ENCODE results near the gene KPNA6. TPM values are rescaled to one million over a fixed set of nuclear protein-coding genes. Genes with fewer than 3 reads are reported as not detected.

Gene KPNA6
- polyA plus RNA-seq, 1 donor (not counting 4 experiments of a cell fraction or from before 2014, with no cell fraction given) = 42.6 TPM

GRCh38 chr1:32104127-32104526, 3.7 kb upstream of the KPNA6 start:
- Histone ChIP-seq H3K4me3 (ENCODE audit: control insufficient read depth in 2 of 3, extremely low read depth in 1 of 3, insufficient read depth in 2 of 3, low read depth in 1 of 3, low read length in 3 of 3) (no peak overlapping the region), H3K27ac (ENCODE audit: control insufficient read depth, insufficient read depth, low read length) (no peak overlapping the region), H3K9me1 (ENCODE audit: control insufficient read depth, extremely low read depth, insufficient read depth, low read length) (no peaks in the 10 kb centered on the region), H3K36me3 (ENCODE audit: control insufficient read depth in 2 of 2, extremely low read depth in 1 of 2, insufficient read depth in 2 of 2, low read length in 2 of 2) (peaks cover 5 to 7% of the 10 kb centered on the region in 2 experiments), H2AFZ (ENCODE audit: control insufficient read depth, low read length) (no peak overlapping the region), H3K4me1 (ENCODE audit: control insufficient read depth, extremely low read depth, insufficient read depth, low read length) (peaks cover 10% of the 10 kb centered on the region), H3K27me3 (ENCODE audit: control insufficient read depth, extremely low read depth, insufficient read depth, low read length) (no peaks in the 10 kb centered on the region), H3K79me2 (ENCODE audit: control insufficient read depth, insufficient read depth, low read length) (peaks cover 12% of the 10 kb centered on the region), H3K9me3 (ENCODE audit: control insufficient read depth, low read depth, low read length) (no peaks in the 10 kb centered on the region), H3K9ac (ENCODE audit: control insufficient read depth, extremely low read depth, insufficient read depth, low read length) (no peak overlapping the region), H4K20me1 (ENCODE audit: control insufficient read depth, extremely low read depth, insufficient read depth, low read length) (no peaks in the 10 kb centered on the region), H3K4me2 (ENCODE audit: control insufficient read depth, extremely low read depth, insufficient read depth, low read depth, low read length) (no peak overlapping the region)
- TF ChIP-seq EZH2 (IDR thresholded peaks at IDR 0.05; ENCODE audit: low read length) (no peak), CTCF (optimal IDR thresholded peaks at IDR 0.05 in 1 of 3, IDR thresholded peaks at IDR 0.05 in 1 of 3, conservative IDR thresholded peaks at IDR 0.05 in 1 of 3; ENCODE audit: extremely low read depth in 1 of 3, insufficient read depth in 2 of 3, low read length in 3 of 3) (no peak)
- DNase-seq (ENCODE audit: low read depth, low spot score) (no peak), FAIRE-seq (no peak)
- dilution Hi-C loops (cut with MboI; ENCODE audit: extremely low pct_ligation_motif_present, low sequenced_read_pairs) = no loop called here

- Histone ChIP-seq H3K9me3 (ENCODE audit: control insufficient read depth, low read depth, low read length) (no peaks in the 10 kb centered on the region), H2AFZ (ENCODE audit: control insufficient read depth, low read length) (no peak overlapping the region), H3K9me1 (ENCODE audit: control insufficient read depth, extremely low read depth, insufficient read depth, low read length) (peaks cover 2% of the 10 kb centered on the region), H3K36me3 (ENCODE audit: control insufficient read depth in 2 of 2, extremely low read depth in 1 of 2, insufficient read depth in 2 of 2, low read length in 2 of 2) (peaks cover 5 to 7% of the 10 kb centered on the region in 2 experiments), H3K4me2 (ENCODE audit: control insufficient read depth, extremely low read depth, insufficient read depth, low read depth, low read length) (no peak overlapping the region), H3K27ac (ENCODE audit: control insufficient read depth, insufficient read depth, low read length) (no peak overlapping the region), H3K4me1 (ENCODE audit: control insufficient read depth, extremely low read depth, insufficient read depth, low read length) (peaks cover 13% of the 10 kb centered on the region), H3K79me2 (ENCODE audit: control insufficient read depth, insufficient read depth, low read length) (peaks cover 22% of the 10 kb centered on the region), H3K4me3 (ENCODE audit: control insufficient read depth in 2 of 3, extremely low read depth in 1 of 3, insufficient read depth in 2 of 3, low read depth in 1 of 3, low read length in 3 of 3) (no peak overlapping the region), H3K27me3 (ENCODE audit: control insufficient read depth, extremely low read depth, insufficient read depth, low read length) (no peaks in the 10 kb centered on the region), H3K9ac (ENCODE audit: control insufficient read depth, extremely low read depth, insufficient read depth, low read length) (no peak overlapping the region), H4K20me1 (ENCODE audit: control insufficient read depth, extremely low read depth, insufficient read depth, low read length) (no peaks in the 10 kb centered on the region)
- DNase-seq (ENCODE audit: low read depth, low spot score) (no peak), FAIRE-seq (no peak)
- dilution Hi-C loops (cut with MboI; ENCODE audit: extremely low pct_ligation_motif_present, low sequenced_read_pairs) = no loop called here
- no peak for TF ChIP-seq CTCF (optimal IDR thresholded peaks at IDR 0.05 in 1 of 3, IDR thresholded peaks at IDR 0.05 in 1 of 3, conservative IDR thresholded peaks at IDR 0.05 in 1 of 3; ENCODE audit: extremely low read depth in 1 of 3, insufficient read depth in 2 of 3, low read length in 3 of 3)
- TF ChIP-seq EZH2 (IDR thresholded peaks at IDR 0.05; ENCODE audit: low read length) = no peak
Observed at GRCh38 chr1:32105338-32105737, 2.5 kb upstream of the KPNA6 start.
